CD4-positive, alpha-beta T cell (primary cell): ENCODE data around the gene ABCC9. TPM values are rescaled to one million over a fixed set of nuclear protein-coding genes. Genes with fewer than 3 reads are reported as not detected.
"Not testable (repeated sequence)": the region's sequence is repeated elsewhere in the genome, so short reads cannot be mapped to it uniquely, and the experiment has no call there.

ENCODE experiments used
- ATAC-seq: fragments of 200-7000 bp; cut with Tn5 transposase; one replicate; pipeline ENCODE4 v1.10.0; 2022; ENCODE audit warnings: mild to moderate bottlenecking; ENCODE audit not compliant: poor library complexity
- CTCF ChIA-PET: fragments of 350-600 bp; sonication (Branson Sonifier 250); formaldehyde crosslinking; loops from one replicate; lab custom pipeline; 2021; ENCODE audit warnings: antibody characterized with exemption, inconsistent platforms; lab: Charles Lee
- POLR2A ChIA-PET: fragments of 350-600 bp; sonication (Branson Sonifier 250); formaldehyde crosslinking; loops from one replicate; lab custom pipeline; 2021; ENCODE audit warnings: antibody characterized with exemption, inconsistent platforms; lab: Charles Lee
- DNase-seq, 14 experiments: peaks; one replicate each; pipeline ENCODE4 v3.0.0-alpha.2; 2013 to 2020; ENCODE audit warnings: mixed read lengths in 2 of 14
- H3K27ac ChIP-seq, 2 donors: one replicate each; pipeline versions ENCODE4 v1.5.1 to v1.7.0; 2013; ENCODE audit warnings: low read length in 2 of 2, low read depth in 1 of 2, mild to moderate bottlenecking in 1 of 2
- H3K27me3 ChIP-seq, 2 experiments: 1 replicate in 1 of 2; 2 replicates in 1 of 2; pipeline versions ENCODE4 v1.6.1 to v1.7.0; 2013; ENCODE audit warnings: low read length in 2 of 2, control low read depth in 1 of 2, mild to moderate bottlenecking in 1 of 2, moderate library complexity in 1 of 2; ENCODE audit not compliant: insufficient read depth in 2 of 2, control insufficient read depth in 1 of 2
- H3K36me3 ChIP-seq: one replicate; pipeline ENCODE4 v1.6.1; 2013; ENCODE audit warnings: low read length, control low read depth; ENCODE audit not compliant: insufficient read depth
- H3K4me1 ChIP-seq: one replicate; pipeline ENCODE4 v1.6.1; 2013; ENCODE audit warnings: low read length, control low read depth; ENCODE audit not compliant: insufficient read depth
- H3K4me3 ChIP-seq: one replicate; pipeline ENCODE4 v1.5.1; 2013; ENCODE audit warnings: mild to moderate bottlenecking, low read length, moderate library complexity
- H3K9me3 ChIP-seq, 2 experiments: 1 replicate in 1 of 2; 2 replicates in 1 of 2; pipeline versions ENCODE4 v1.6.1 to v1.7.0; 2013; ENCODE audit warnings: low read length in 2 of 2, mild to moderate bottlenecking in 2 of 2, control low read depth in 1 of 2, moderate library complexity in 1 of 2; ENCODE audit not compliant: control insufficient read depth in 1 of 2, insufficient read depth in 1 of 2
- H3K27ac Mint-ChIP-seq: one replicate; pipeline ENCODE4 v1.8.0; 2020; ENCODE audit warnings: mixed read lengths
- H3K27me3 Mint-ChIP-seq: one replicate; pipeline ENCODE4 v1.8.0; 2021; ENCODE audit warnings: mixed read lengths
- H3K36me3 Mint-ChIP-seq: one replicate; pipeline ENCODE4 v1.8.0; 2021; ENCODE audit warnings: low read depth, mixed read lengths
- H3K4me1 Mint-ChIP-seq: one replicate; pipeline ENCODE4 v1.8.0; 2021; ENCODE audit warnings: low read depth, mixed read lengths
- H3K4me3 Mint-ChIP-seq: one replicate; pipeline ENCODE4 v1.8.0; 2020; ENCODE audit warnings: mild to moderate bottlenecking, mixed read lengths
- H3K9me3 Mint-ChIP-seq: one replicate; pipeline ENCODE4 v1.8.0; 2020; ENCODE audit warnings: mixed read lengths
- CTCF ChIP-seq: fragments of 200-600 bp; IDR thresholded peaks from one replicate; pipeline ENCODE4 v1.8.0; 2022; ENCODE audit warnings: antibody characterized with exemption, mild to moderate bottlenecking
- intact Hi-C, 2 experiments: fragments of 100-400 bp; cut with DNase I in 1 of 2; cut with micrococcal nuclease in 1 of 2; formaldehyde crosslinking; loops; one replicate each; pipeline versions ENCODE4 v1.15.1 to v1.9.0; 2023 to 2025; cut with DNase I, micrococcal nuclease
- total RNA-seq, 174 experiments: library from RNA in 2 of 174; stranded (reverse) in 2 of 174; gene quantifications; one replicate each; pipeline ENCODE4 v1.2.3 and lab custom pipeline; 2021 to 2026

ABCC9 gene
- total RNA-seq, 2 experiments from 2014 or later: not detected

- no peak overlapping the region for H3K27ac ChIP-seq
- TF ChIP-seq CTCF: no peak
- no peaks in the 10 kb centered on the region for H3K4me1 ChIP-seq
- Mint-ChIP-seq H3K4me1 (no peaks in the 10 kb centered on the region), H3K9me3 (no peaks in the 10 kb centered on the region), H3K27ac (no peak overlapping the region), H3K36me3 (no peaks in the 10 kb centered on the region), H3K27me3 (peaks cover 27% of the 10 kb centered on the region), H3K4me3 (no peak overlapping the region)
- CTCF ChIA-PET: no interaction called here
- H3K27me3 ChIP-seq: no peaks in the 10 kb centered on the region
- POLR2A ChIA-PET: no interaction called here
- DNase-seq: no peak
- H3K9me3 ChIP-seq: peaks cover 0 to 3% of the 10 kb centered on the region in 2 experiments
- intact Hi-C loops: no loop called here
- H3K36me3 ChIP-seq: no peaks in the 10 kb centered on the region
- no peak for ATAC-seq
- no peak overlapping the region for H3K4me3 ChIP-seq
These were observed 145.4 kb downstream of the ABCC9 start for GRCh38 chr12:21795648-21796328.

DNA sequence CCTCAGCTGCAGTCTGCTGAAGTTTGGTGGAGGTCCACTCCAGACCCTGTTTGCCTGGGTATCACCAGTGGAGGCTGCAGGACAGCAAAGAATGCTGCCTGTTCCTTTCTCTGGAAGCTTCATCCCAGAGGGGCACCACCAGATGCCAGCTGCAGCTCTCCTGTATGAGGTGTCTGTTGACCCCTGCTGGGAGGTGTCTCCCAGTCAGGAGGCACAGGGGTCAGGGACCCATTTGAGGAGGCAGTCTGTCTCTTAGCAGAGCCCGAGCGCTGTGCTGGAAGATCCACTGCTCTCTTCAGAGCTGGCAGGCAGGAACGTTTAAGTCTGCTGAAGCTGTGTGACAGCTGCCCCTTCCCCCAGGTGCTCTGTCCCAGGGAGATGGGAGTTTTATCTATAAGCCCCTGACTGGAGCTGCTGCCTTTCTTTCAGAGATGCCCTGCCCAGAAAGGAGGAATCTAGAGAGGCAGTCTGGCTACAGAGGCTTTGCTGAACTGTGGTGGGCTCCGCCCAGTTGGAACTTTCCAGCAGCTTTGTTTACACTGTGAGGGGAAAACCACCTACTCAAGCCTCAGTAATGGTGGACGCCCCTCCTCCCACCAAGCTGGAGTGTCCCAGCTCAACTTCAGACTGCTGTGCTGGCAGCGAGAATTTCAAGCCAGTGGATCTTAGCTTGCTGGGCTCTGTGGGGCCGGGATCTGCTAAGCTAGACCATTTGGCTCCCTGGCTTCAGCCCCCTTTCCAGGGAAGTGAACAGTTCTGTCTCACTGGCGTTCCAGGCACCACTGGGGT, 146.2 kb downstream of the ABCC9 start:
- H3K27me3 Mint-ChIP-seq: peaks cover 27% of the 10 kb centered on the region
- H3K36me3 Mint-ChIP-seq, H3K9me3 ChIP-seq, POLR2A ChIA-PET, ATAC-seq, CTCF ChIA-PET, H3K4me1 ChIP-seq, H3K36me3 ChIP-seq, H3K9me3 Mint-ChIP-seq, H3K27me3 ChIP-seq, H3K4me3 Mint-ChIP-seq, H3K27ac Mint-ChIP-seq, H3K27ac ChIP-seq, H3K4me1 Mint-ChIP-seq, H3K4me3 ChIP-seq, DNase-seq, intact Hi-C loops: not testable (repeated sequence)

GRCh38 chr12:21789687-21790086, 151.5 kb downstream of the ABCC9 start:
- H3K27me3 ChIP-seq, H3K4me3 Mint-ChIP-seq, H3K4me1 ChIP-seq, H3K9me3 ChIP-seq, H3K36me3 Mint-ChIP-seq, CTCF ChIA-PET, H3K9me3 Mint-ChIP-seq, intact Hi-C loops, H3K4me1 Mint-ChIP-seq, H3K36me3 ChIP-seq, H3K27ac Mint-ChIP-seq, H3K27ac ChIP-seq, H3K4me3 ChIP-seq, ATAC-seq, POLR2A ChIA-PET, DNase-seq: not testable (repeated sequence)
- H3K27me3 Mint-ChIP-seq: peaks cover 20% of the 10 kb centered on the region

DNA sequence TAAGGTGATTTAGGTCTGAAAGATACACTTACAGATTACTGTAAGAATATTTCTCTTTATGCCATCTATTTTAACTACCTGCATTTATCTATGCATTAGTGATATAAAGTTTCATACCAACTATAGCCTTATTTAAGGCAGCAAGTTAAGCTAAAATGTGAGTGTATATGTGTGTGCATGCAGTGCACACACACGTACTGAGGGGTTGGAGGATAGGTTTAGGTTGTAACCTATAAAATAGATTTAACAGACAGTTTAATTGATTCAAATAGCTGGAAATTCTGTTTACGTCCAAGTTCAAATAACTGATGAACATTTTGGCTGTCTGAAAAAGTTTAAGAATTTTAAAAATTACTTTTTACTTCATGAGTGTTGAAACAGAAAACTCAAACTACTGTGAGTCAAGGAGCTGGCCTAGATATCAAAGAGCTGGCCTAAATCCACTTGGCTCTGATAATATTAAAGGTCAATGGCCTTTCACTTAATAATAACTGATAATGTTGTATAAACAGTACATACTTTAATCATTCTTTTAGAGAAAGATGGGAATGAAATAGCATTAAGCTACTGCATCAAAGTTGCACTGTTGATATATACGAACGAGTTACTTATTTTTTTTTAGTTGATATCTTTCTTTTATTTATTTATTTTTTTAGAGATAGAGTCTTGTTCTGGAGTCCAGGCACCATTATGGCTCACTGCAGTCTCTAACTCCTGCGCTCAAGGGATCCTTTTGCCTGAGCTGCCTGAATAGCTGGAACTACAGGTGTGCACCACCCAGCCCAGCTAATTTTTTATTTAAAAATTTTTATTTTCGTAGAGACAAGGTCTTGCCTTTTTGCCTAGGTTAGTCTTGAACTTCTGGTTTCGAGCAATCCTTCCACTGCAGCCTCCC, 152.9 kb downstream of the ABCC9 start:
- Mint-ChIP-seq H3K4me1 (no peaks in the 10 kb centered on the region), H3K9me3 (no peaks in the 10 kb centered on the region), H3K27ac (no peak overlapping the region), H3K36me3 (no peaks in the 10 kb centered on the region), H3K4me3 (no peak overlapping the region), H3K27me3 (peaks cover 14% of the 10 kb centered on the region)
- intact Hi-C loops: no loop called here
- Histone ChIP-seq H3K4me3 (no peak overlapping the region), H3K27ac (no peak overlapping the region), H3K4me1 (no peaks in the 10 kb centered on the region), H3K27me3 (peaks cover 0 to 3% of the 10 kb centered on the region in 2 experiments), H3K36me3 (no peaks in the 10 kb centered on the region), H3K9me3 (no peaks in the 10 kb centered on the region)
- ChIA-PET CTCF (no interaction called here), POLR2A (no interaction called here)
- DNase-seq (no peak), ATAC-seq (no peak)
- no peak for TF ChIP-seq CTCF
